ENCODE measurements around the gene AMHR2.
"Not testable (repeated sequence)": the region's sequence is repeated elsewhere in the genome, so short reads cannot be mapped to it uniquely, and the experiment has no call there.

Gene AMHR2

DNA sequence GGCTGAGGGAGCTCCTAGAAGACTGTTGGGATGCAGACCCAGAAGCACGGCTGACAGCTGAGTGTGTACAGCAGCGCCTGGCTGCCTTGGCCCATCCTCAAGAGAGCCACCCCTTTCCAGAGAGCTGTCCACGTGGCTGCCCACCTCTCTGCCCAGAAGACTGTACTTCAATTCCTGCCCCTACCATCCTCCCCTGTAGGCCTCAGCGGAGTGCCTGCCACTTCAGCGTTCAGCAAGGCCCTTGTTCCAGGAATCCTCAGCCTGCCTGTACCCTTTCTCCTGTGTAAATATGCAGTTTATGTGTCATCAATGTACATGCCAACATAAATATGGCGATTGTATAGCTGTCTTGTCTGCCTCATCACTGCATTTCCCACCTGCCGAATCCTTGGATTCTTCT is 7.5 kb downstream of the AMHR2 start:
- no peaks in the 10 kb centered on the region for H3K4me1 ChIP-seq
- no peak for TF ChIP-seq CTCF (IDR thresholded peaks at IDR 0.05; ENCODE audit: low read depth, low read length)
- no peaks in the 10 kb centered on the region for H3K27me3 ChIP-seq
- DNase-seq: no peak
- no peaks in the 10 kb centered on the region for H3K9me3 ChIP-seq
- H3K4me3 ChIP-seq (ENCODE audit: low read depth, low read length): no peak overlapping the region
- no peaks in the 10 kb centered on the region for H3K36me3 ChIP-seq

DNA sequence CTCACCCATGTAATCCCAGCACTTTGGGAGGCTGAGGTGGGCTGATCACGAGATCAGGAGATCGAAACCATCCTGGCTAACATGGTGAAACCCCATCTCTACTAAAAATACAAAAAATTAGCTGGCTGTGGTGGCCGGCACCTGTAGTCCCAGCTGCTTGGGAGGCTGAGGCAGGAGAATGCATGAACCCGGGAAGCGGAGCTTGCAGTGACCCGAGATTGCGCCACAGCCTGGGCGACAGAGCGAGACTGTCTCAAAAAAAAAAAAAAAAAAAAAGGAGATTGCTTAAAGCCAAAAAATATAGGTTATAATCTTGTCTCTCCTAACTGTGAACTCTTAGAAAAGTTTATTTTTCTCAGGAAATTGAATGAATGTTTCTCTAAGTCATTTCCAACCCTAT is 11.7 kb downstream of the AMHR2 start:
- H3K9me3 ChIP-seq; H3K4me3 ChIP-seq (ENCODE audit: low read depth, low read length); DNase-seq; H3K27me3 ChIP-seq; H3K4me1 ChIP-seq; H3K36me3 ChIP-seq: not testable (repeated sequence)

- DNase-seq; H3K36me3 ChIP-seq; H3K27me3 ChIP-seq; H3K4me3 ChIP-seq (ENCODE audit: low read depth, low read length); H3K4me1 ChIP-seq; H3K9me3 ChIP-seq: not testable (repeated sequence)
These were observed 15.9 kb downstream of the AMHR2 start for GRCh38 chr12:53439582-53439981.

GRCh38 chr12:53441040-53441833 is 17.6 kb downstream of the AMHR2 start, which contains the start of gene PRR13:
Gene PRR13, plus strand, starts transcription at chr12:53441734. Its CDS starts 981 bp downstream, at chr12:53442715.
- no peaks in the 10 kb centered on the region for H3K27me3 ChIP-seq
- DNase-seq: peak; percentile 99
- H3K9me3 ChIP-seq: peaks cover 3% of the 10 kb centered on the region
- no peak for TF ChIP-seq CTCF (IDR thresholded peaks at IDR 0.05; ENCODE audit: low read depth, low read length)
- no peaks in the 10 kb centered on the region; the same call in none of the 2 replicates for H3K4me1 ChIP-seq
- peaks cover 7% of the 10 kb centered on the region for H3K36me3 ChIP-seq
- peak within 1 kb of the TSS; percentile 93 for H3K4me3 ChIP-seq (ENCODE audit: low read depth, low read length)

GRCh38 chr12:53443955-53444354 is 20.3 kb downstream of the AMHR2 start:
- no peak for TF ChIP-seq CTCF (IDR thresholded peaks at IDR 0.05; ENCODE audit: low read depth, low read length)
- Histone ChIP-seq H3K27me3 (no peaks in the 10 kb centered on the region), H3K36me3 (peaks cover 7% of the 10 kb centered on the region), H3K4me3 (ENCODE audit: low read depth, low read length) (no peak overlapping the region), H3K4me1 (no peaks in the 10 kb centered on the region; the same call in 1 of the 2 replicates), H3K9me3 (peaks cover 3% of the 10 kb centered on the region)
- no peak for DNase-seq

DNA sequence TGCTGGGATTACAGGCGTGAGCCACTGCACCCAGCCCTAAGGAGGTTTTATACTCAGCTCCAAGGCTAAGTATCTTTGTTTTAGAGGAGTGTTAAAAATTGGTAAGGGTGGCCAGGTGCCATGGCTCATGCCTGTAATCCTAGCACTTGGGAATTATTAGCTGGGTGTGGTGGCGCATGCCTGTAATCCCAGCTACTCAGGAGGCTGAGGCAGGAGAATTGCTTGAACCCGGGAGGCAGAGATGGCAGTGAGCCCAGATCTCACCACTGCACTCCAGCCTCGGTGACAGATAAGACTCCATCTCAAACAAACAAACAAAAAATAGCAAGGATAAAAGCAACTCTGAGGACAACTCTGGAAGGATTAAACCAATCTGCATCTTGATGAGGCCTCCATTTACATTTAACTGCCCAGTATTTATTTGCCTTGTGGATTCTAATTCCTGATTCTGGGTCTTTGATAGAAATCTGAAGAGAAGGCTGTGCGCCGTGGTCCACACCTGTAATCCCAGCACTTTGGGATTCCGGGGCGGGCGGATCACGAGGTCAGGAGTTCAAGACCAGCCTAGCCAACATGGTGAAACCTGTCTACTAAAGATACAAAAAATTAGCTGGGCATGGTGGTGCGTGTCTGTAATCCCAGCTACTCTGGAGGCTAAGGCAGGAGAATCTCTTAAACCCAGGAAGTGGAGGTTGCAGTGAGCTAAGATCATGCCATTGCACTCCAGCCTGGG is 21.1 kb downstream of the AMHR2 start:
- H3K36me3 ChIP-seq; DNase-seq; H3K4me1 ChIP-seq; H3K4me3 ChIP-seq (ENCODE audit: low read depth, low read length); H3K27me3 ChIP-seq; H3K9me3 ChIP-seq: not testable (repeated sequence)

DNA sequence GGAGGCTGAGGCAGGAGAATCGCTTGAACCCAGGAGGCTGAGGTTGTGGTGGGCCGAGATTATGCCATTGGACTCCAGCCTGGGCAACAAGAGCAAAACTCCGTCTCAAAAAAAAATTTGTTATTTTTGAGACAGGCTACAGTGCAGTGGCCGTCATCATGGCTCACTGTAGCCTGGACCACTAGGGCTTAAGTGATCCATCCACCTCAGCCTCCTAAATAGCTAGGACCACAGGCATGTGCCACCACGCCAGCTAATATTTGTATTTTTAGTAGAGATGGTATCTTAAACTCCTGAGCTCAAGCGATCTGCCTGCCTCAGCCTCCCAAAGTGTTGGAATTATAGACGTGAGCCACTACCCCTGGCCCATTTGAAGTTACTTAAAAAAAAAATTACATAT is 27.3 kb downstream of the AMHR2 start:
- no peak overlapping the region for H3K4me3 ChIP-seq (ENCODE audit: low read depth, low read length)
- H3K36me3 ChIP-seq: peaks cover 28% of the 10 kb centered on the region
- H3K4me1 ChIP-seq: peaks cover 19% of the 10 kb centered on the region
- no peak for DNase-seq
- H3K9me3 ChIP-seq: no peaks in the 10 kb centered on the region
- no peaks in the 10 kb centered on the region; the same call in 1 of the 2 replicates for H3K27me3 ChIP-seq
- no peak for TF ChIP-seq CTCF (IDR thresholded peaks at IDR 0.05; ENCODE audit: low read depth, low read length)
